Ishikawa (cell line): ENCODE data around the gene ZNF653.

ENCODE experiments used
- CEBPB ChIP-seq: IDR thresholded peaks from 2 replicates; pipeline ENCODE4 v1.6.1; 2012
- CREB1 ChIP-seq: IDR thresholded peaks from 2 replicates; pipeline ENCODE4 v1.6.1; 2012; ENCODE audit warnings: low read depth
- EGR1 ChIP-seq: IDR thresholded peaks from 2 replicates; pipeline ENCODE4 v1.6.1; 2012
- EP300 ChIP-seq: IDR thresholded peaks from 2 replicates; pipeline ENCODE4 v1.6.1; 2012; ENCODE audit warnings: borderline replicate concordance
- FOXM1 ChIP-seq: IDR thresholded peaks from 2 replicates; pipeline ENCODE4 v1.6.1; 2012; ENCODE audit warnings: low read depth, borderline replicate concordance
- MAX ChIP-seq: IDR thresholded peaks from 2 replicates; pipeline ENCODE4 v1.6.1; 2012
- NFIC ChIP-seq: IDR thresholded peaks from 2 replicates; pipeline ENCODE4 v1.6.1; 2012
- RAD21 ChIP-seq: IDR thresholded peaks from 2 replicates; pipeline ENCODE4 v1.6.1; 2012; ENCODE audit warnings: low read depth
- TAF1 ChIP-seq: IDR thresholded peaks from 2 replicates; pipeline ENCODE4 v1.6.1; 2012; ENCODE audit warnings: low read depth, mild to moderate bottlenecking
- TCF12 ChIP-seq: IDR thresholded peaks from 2 replicates; pipeline ENCODE4 v1.6.1; 2012; ENCODE audit warnings: low read depth
- TEAD4 ChIP-seq: IDR thresholded peaks from 2 replicates; pipeline ENCODE4 v1.6.1; 2012
- YY1 ChIP-seq: IDR thresholded peaks from 2 replicates; pipeline ENCODE4 v1.6.1; 2012; ENCODE audit warnings: low read depth
- ZBTB7A ChIP-seq: IDR thresholded peaks from 2 replicates; pipeline ENCODE4 v1.6.1; 2012; ENCODE audit warnings: low read depth
- TF ChIP-seq, protein P1 (sequence below): IDR thresholded peaks from 2 replicates; pipeline ENCODE4 v1.6.1; 2012
- TF ChIP-seq, protein P2 (sequence below): IDR thresholded peaks from 2 replicates; pipeline ENCODE4 v1.6.1; 2012; ENCODE audit warnings: low read depth, mild to moderate bottlenecking

ZNF653 gene

GRCh38 chr19:11534948-11535347 lies 29.3 kb upstream of the ZNF653 start:
- no peak for TF ChIP-seq TCF12
- no peak for TF ChIP-seq EGR1
- TF ChIP-seq CREB1 = no peak
- TF ChIP-seq, protein P1, sequence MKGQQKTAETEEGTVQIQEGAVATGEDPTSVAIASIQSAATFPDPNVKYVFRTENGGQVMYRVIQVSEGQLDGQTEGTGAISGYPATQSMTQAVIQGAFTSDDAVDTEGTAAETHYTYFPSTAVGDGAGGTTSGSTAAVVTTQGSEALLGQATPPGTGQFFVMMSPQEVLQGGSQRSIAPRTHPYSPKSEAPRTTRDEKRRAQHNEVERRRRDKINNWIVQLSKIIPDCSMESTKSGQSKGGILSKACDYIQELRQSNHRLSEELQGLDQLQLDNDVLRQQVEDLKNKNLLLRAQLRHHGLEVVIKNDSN = no peak
- no peak for TF ChIP-seq TEAD4
- no peak for TF ChIP-seq NFIC
- no peak for TF ChIP-seq TAF1
- TF ChIP-seq EP300 = no peak
- TF ChIP-seq, protein P2, sequence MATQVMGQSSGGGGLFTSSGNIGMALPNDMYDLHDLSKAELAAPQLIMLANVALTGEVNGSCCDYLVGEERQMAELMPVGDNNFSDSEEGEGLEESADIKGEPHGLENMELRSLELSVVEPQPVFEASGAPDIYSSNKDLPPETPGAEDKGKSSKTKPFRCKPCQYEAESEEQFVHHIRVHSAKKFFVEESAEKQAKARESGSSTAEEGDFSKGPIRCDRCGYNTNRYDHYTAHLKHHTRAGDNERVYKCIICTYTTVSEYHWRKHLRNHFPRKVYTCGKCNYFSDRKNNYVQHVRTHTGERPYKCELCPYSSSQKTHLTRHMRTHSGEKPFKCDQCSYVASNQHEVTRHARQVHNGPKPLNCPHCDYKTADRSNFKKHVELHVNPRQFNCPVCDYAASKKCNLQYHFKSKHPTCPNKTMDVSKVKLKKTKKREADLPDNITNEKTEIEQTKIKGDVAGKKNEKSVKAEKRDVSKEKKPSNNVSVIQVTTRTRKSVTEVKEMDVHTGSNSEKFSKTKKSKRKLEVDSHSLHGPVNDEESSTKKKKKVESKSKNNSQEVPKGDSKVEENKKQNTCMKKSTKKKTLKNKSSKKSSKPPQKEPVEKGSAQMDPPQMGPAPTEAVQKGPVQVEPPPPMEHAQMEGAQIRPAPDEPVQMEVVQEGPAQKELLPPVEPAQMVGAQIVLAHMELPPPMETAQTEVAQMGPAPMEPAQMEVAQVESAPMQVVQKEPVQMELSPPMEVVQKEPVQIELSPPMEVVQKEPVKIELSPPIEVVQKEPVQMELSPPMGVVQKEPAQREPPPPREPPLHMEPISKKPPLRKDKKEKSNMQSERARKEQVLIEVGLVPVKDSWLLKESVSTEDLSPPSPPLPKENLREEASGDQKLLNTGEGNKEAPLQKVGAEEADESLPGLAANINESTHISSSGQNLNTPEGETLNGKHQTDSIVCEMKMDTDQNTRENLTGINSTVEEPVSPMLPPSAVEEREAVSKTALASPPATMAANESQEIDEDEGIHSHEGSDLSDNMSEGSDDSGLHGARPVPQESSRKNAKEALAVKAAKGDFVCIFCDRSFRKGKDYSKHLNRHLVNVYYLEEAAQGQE = no peak
- TF ChIP-seq CEBPB = no peak
- TF ChIP-seq YY1 = no peak
- TF ChIP-seq FOXM1 = no peak
- TF ChIP-seq MAX = no peak
- TF ChIP-seq RAD21 = no peak

DNA sequence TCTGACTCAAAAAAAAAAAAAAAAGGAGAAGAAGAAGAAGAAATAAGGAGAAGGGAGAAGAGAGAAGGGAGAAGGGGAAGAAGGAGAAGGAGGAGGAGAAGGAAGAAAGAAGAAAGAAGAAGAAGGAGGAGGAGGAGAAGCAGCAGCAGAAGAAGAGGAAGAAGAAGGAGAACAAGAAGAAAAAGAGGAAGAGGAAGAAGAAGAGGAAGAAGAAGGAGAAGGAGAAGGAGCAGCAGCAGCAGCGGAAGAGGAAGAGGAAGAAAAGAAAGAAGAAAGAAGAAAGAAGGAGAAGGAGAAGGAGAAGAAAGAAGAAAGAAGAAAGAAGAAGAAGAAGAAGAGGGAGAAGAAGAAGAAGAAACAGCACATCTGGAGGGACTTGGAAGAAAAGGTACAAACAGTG lies 28.9 kb upstream of the ZNF653 start:
- TF ChIP-seq YY1 (no peak), FOXM1 (no peak), CREB1 (no peak), EP300 (no peak), RAD21 (no peak), TAF1 (no peak), ZBTB7A (no peak), TEAD4 (no peak)

GRCh38 chr19:11530432-11530831 lies 24.8 kb upstream of the ZNF653 start:
- TF ChIP-seq TCF12 (no peak), ZBTB7A (no peak), CREB1 (no peak), TAF1 (no peak), MAX (peak; percentile 99), RAD21 (peak; percentile 23; the same call in 1 of the 2 replicates), FOXM1 (no peak), CEBPB (peak; percentile 59), YY1 (no peak), NFIC (peak; percentile 84)
- TF ChIP-seq, protein P2 = no peak
- TF ChIP-seq, protein P1 = peak; percentile 92

DNA sequence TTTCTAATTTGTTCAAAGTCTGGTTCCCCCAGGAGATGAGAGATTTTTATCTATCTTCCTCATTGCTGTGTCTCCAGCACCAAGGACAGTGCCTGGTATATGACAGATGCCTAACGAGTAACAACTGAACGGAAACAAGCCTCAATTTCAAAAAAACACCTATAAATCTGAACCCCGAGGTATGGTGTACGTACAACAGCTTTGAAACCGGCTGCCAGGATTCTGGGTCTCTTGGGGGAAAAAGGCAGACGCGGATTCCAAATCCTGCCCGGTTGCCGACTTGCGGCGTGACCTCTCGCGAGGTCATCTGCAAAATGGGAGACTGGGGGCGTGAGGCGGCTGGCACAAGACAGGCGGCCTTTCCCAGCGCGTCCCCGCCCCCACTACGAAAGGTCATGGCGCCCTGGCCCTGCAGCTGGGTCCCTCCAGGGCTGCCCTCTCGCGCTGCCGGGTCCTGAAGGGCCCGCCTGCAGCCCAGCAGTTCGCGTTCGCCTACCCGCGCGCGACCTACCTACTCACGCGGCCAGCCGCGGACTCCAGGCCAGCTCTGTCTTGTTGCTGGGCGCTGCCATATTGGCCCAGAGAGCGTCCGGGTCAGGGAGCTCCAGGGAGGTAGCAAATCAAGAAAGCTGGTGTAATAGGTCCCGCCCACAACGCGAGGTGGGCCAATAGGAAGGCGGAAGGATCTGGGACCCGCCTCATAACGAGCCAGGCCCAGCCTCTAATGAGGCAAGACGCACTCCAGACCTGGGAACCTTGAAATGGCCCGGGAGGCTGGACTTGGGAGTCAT lies 23.1 kb upstream of the ZNF653 start, which contains the start of gene ECSIT:
Gene ECSIT (minus strand): TSS at position 584 of the 791 bp plus-strand sequence. CDS start 9,964 bp downstream, outside the sequence.
- TF ChIP-seq TEAD4 (no peak), YY1 (peak; percentile 98), RAD21 (no peak), FOXM1 (no peak; the same call in 1 of the 2 replicates), ZBTB7A (no peak), CEBPB (no peak), CREB1 (no peak), EGR1 (peak; percentile 60), TAF1 (peak; percentile 85), MAX (peak; percentile 77), NFIC (no peak), TCF12 (no peak), EP300 (no peak)
- TF ChIP-seq, protein P2 = peak; percentile 97
- TF ChIP-seq, protein P1 = no peak
